Thyroid gland (tissue), 4 donors: ENCODE measurements around the gene SLC44A1. TPM values are rescaled to one million over a fixed set of nuclear protein-coding genes. Genes with fewer than 3 reads are reported as not detected.
A peak's percentile ranks its signal among the peaks of the same experiment; 100 is the strongest.

ENCODE experiments used
- DNase-seq, 2 donors: peaks; one replicate each; pipeline ENCODE4 v3.0.0-alpha.2; 2019
- H3K27ac ChIP-seq, 3 donors: fragments of 200-600 bp; sonication (generic); 1 replicate in 2 of 3; 2 replicates in 1 of 3; pipeline ENCODE4 v1.5.1; 2016 to 2019; ENCODE audit warnings: mild to moderate bottlenecking in 1 of 3, moderate library complexity in 1 of 3
- H3K27me3 ChIP-seq: fragments of 200-600 bp; sonication (generic); one replicate; pipeline ENCODE4 v1.5.1; 2019
- H3K36me3 ChIP-seq, 2 donors: fragments of 200-600 bp; sonication (generic); one replicate each; pipeline ENCODE4 v1.5.1; 2016 to 2019
- H3K4me1 ChIP-seq, 2 donors: fragments of 200-600 bp; sonication (generic); one replicate each; pipeline ENCODE4 v1.5.1; 2017 to 2019
- H3K4me3 ChIP-seq, 3 donors: fragments of 200-600 bp; sonication (generic); replicated peaks in 1 of 3; 1 replicate in 2 of 3; 2 replicates in 1 of 3; pipeline ENCODE4 v1.5.1; 2016; ENCODE audit warnings: mild to moderate bottlenecking in 1 of 3
- H3K9me3 ChIP-seq: fragments of 200-600 bp; sonication (generic); one replicate; pipeline ENCODE4 v1.5.1; 2017
- POLR2A ChIP-seq, 2 donors: fragments of 450-650 bp; IDR thresholded peaks; one replicate each; pipeline ENCODE4 v1.6.1; 2017; ENCODE audit warnings: antibody characterized with exemption in 2 of 2, mild to moderate bottlenecking in 2 of 2, moderate library complexity in 1 of 2
- WGBS, 2 donors: methylation state at CpG; one replicate each; pipeline ENCODE4 v1.1.5; 2017; 5-methylcytosine and 5-hydroxymethylcytosine counted together
- intact Hi-C: fragments of 100-400 bp; cut with DNase I; formaldehyde crosslinking; loops from one replicate; pipeline ENCODE4 v1.15.1; 2023
- total RNA-seq, 4 donors: library from RNA; depleted of rRNA; stranded (reverse); fragments of >200 nt; gene quantifications; one replicate each; pipeline ENCODE4 v1.2.3, GENCODE V29; 2016
- TF ChIP-seq, protein P1 (sequence below), 6 experiments: fragments of 200-600 bp in 3 of 6; fragments of 450-650 bp in 3 of 6; sonication (generic) in 3 of 6; IDR thresholded peaks; one replicate each; pipeline ENCODE4 v1.5.1; 2016 to 2019; ENCODE audit warnings: antibody characterized with exemption in 6 of 6, mild to moderate bottlenecking in 2 of 6, inconsistent platforms in 1 of 6, moderate library complexity in 1 of 6

SLC44A1 gene
- total RNA-seq, 4 donors from 2014 or later = 102 to 144 (median 132) TPM

DNA sequence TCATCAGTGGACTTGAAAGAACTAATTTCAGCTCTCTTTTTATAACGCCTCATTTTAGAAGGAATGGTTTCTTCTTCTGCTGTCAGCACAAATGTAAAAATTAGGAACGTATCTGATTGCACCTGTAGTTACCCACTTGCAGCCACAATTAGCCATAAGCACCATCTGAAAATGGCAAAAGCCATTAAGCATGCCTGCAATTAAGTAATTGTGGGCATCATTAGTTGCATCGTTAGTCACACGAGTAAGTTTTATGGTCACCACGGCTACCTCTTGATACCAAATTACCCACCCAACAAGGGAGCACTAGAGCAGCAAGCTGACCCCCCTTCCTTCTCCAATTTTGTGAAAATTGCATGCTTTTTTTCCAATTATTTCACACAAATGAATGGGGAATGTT is 25.8 kb upstream of the SLC44A1 start:
- Histone ChIP-seq H3K27ac (peak overlapping the region in 1 of 3 donors; percentile 12), H3K27me3 (no peaks in the 10 kb centered on the region), H3K4me3 (no peak overlapping the region), H3K36me3 (no peaks in the 10 kb centered on the region), H3K9me3 (no peaks in the 10 kb centered on the region), H3K4me1 (peaks cover 0 to 8% of the 10 kb centered on the region in 2 donors)
- 65 to 81% methylated on average over 5 of the region's 5 CpGs for WGBS, 2 donors
- no peak for DNase-seq
- no peak for TF ChIP-seq POLR2A (IDR thresholded peaks at IDR 0.05)
- TF ChIP-seq, protein P1, sequence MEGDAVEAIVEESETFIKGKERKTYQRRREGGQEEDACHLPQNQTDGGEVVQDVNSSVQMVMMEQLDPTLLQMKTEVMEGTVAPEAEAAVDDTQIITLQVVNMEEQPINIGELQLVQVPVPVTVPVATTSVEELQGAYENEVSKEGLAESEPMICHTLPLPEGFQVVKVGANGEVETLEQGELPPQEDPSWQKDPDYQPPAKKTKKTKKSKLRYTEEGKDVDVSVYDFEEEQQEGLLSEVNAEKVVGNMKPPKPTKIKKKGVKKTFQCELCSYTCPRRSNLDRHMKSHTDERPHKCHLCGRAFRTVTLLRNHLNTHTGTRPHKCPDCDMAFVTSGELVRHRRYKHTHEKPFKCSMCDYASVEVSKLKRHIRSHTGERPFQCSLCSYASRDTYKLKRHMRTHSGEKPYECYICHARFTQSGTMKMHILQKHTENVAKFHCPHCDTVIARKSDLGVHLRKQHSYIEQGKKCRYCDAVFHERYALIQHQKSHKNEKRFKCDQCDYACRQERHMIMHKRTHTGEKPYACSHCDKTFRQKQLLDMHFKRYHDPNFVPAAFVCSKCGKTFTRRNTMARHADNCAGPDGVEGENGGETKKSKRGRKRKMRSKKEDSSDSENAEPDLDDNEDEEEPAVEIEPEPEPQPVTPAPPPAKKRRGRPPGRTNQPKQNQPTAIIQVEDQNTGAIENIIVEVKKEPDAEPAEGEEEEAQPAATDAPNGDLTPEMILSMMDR (IDR thresholded peaks at IDR 0.05) = no peak
- intact Hi-C loops = no loop called here

DNA sequence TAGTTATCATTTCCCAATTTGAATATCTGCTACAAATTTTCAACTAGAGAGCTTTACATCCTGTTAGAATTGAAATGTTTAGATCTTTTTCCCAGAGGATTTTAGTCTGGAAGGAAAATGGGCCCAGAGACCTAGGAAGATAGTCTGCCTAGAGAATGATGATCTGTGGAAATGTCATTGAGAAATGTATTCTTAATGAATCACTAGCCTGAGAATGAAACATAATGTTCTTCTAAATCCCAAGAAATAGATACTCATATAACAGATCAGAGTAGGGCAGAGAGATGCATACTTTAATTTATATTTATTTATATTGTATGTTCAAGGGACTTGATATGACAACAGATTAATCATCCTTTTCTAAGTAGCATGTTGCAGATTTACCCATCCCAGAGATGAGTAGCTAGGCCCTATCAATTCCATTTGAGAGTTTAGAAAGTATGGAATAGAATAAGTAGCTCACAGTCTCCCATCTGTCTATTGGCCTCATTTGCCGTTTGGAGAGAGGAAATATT is 25.1 kb upstream of the SLC44A1 start:
- WGBS, 2 donors = 68 to 69% methylated on average over 1 of the region's 1 CpG
- TF ChIP-seq POLR2A (IDR thresholded peaks at IDR 0.05) = no peak
- TF ChIP-seq, protein P1 (IDR thresholded peaks at IDR 0.05) = no peak
- Histone ChIP-seq H3K4me1 (peaks cover 0 to 8% of the 10 kb centered on the region in 2 donors), H3K4me3 (no peak overlapping the region), H3K9me3 (no peaks in the 10 kb centered on the region), H3K27me3 (no peaks in the 10 kb centered on the region), H3K27ac (no peak overlapping the region), H3K36me3 (no peaks in the 10 kb centered on the region)
- intact Hi-C loops = no loop called here
- DNase-seq = no peak

DNA sequence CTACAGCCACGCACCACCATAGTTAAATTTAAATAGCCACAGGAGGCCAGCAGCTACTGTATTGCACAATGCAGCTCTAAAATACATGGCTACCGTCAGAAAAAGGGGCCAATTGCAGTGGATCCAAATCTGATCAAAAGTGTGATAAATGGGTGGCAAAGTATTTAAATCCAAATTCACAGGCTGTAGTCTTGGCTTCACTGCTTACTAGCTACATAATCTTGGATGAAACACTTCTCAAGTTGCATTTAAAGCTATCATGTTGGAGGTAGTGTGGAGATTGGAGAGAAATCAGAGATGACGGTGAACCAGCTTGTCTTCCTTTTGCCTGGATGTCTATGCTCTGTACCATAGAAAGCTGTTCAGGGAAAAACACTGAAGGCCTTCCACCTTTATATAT is 24.0 kb upstream of the SLC44A1 start:
- Histone ChIP-seq H3K27ac (no peak overlapping the region), H3K36me3 (no peaks in the 10 kb centered on the region), H3K4me3 (no peak overlapping the region), H3K27me3 (no peaks in the 10 kb centered on the region), H3K9me3 (no peaks in the 10 kb centered on the region), H3K4me1 (peaks cover 0 to 8% of the 10 kb centered on the region in 2 donors)
- 96% methylated on average over 2 to 3 of the region's 3 CpGs for WGBS, 2 donors
- TF ChIP-seq, protein P1 (IDR thresholded peaks at IDR 0.05) = no peak
- TF ChIP-seq POLR2A (IDR thresholded peaks at IDR 0.05) = no peak
- DNase-seq = no peak
- intact Hi-C loops = no loop called here

DNA sequence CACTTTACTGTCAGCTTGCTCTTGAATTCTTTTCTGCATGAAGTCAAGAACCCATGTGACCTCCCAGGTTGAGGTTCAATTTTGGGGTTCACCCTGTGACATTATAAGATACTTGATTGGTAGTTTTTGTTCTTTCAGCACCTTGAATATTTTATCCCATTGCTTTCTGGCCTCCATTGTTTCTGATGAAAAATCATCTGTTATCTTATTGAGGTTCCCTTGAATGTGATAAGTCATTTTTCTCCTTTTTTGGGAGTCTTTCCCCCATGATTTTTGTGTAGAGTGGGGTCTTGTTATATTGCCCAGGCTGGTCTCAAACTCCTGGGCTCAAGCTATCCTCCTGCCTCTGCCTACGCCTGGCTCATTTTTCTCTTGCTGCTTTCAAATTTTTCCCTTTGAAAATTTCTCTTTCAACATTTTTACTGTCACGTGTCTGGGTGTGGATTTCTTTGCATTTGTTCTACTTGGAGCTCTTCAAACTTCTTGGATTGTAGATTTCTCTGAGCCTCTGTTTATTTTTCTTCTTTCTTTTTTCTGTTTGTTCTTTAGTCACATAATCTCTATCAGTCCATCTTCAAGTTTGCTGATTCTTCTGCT is 20.8 kb upstream of the SLC44A1 start:
- intact Hi-C loops = no loop called here
- Histone ChIP-seq H3K27ac (no peak overlapping the region), H3K4me1 (peaks cover 0 to 2% of the 10 kb centered on the region in 2 donors), H3K36me3 (no peaks in the 10 kb centered on the region), H3K27me3 (no peaks in the 10 kb centered on the region), H3K4me3 (no peak overlapping the region), H3K9me3 (no peaks in the 10 kb centered on the region)
- DNase-seq = no peak
- WGBS, 2 donors = 91 to 96% methylated on average over 2 of the region's 2 CpGs
- TF ChIP-seq, protein P1 (IDR thresholded peaks at IDR 0.05) = no peak
- TF ChIP-seq POLR2A (IDR thresholded peaks at IDR 0.05) = no peak

DNA sequence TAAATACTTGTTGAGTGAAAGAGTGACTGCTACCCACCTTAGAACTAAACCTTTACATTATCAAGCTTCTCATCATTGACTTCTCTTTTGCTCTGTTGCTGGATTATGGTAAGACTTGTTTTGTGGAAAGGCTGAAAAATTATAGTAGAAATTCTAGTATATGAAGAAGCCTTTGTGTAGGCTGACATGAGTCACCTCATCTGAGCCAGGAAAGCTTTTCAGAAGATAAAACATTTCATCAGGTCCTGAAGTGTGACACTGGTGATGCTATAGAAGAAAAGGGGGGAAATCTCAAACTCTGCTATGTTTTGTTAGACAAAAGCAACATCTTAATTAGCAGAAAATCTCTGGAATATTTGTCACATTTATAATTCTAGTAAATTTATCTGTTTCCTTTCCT is 18.4 kb upstream of the SLC44A1 start:
- Histone ChIP-seq H3K4me1 (no peaks in the 10 kb centered on the region), H3K9me3 (no peaks in the 10 kb centered on the region), H3K27me3 (no peaks in the 10 kb centered on the region), H3K4me3 (no peak overlapping the region), H3K27ac (no peak overlapping the region), H3K36me3 (no peaks in the 10 kb centered on the region)
- TF ChIP-seq, protein P1 (IDR thresholded peaks at IDR 0.05) = no peak
- TF ChIP-seq POLR2A (IDR thresholded peaks at IDR 0.05) = no peak
- DNase-seq = no peak
- intact Hi-C loops = no loop called here
